GM12872 (cell line): ENCODE data around the gene APOC1.

ENCODE experiments used
- TF ChIP-seq, protein P1 (sequence below): IDR thresholded peaks from 3 replicates; pipeline ENCODE4 v1.5.1; 2011; ENCODE audit warnings: low read depth, mild to moderate bottlenecking, low read length, moderate library complexity; ENCODE audit not compliant: insufficient read depth

The APOC1 gene

DNA sequence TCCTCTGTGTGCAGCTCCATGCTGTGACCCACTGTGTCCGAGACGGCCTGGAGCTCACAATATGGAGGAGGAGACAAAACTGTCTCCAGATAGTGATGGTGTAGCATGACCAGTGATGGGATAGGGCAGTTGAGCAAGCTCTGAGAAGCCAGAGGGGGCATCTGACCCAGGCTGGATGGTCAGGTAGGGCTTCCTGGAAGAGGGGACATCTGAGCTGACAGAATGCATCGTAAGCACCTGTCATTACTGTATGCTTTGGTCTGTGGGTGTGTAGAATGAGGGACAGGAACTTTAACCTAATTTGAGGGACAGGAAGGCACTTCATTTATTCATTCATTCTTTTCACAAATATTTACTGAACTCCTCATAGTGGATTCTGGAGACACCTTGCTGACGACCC is 29.8 kb upstream of the APOC1 start:
- TF ChIP-seq, protein P1, sequence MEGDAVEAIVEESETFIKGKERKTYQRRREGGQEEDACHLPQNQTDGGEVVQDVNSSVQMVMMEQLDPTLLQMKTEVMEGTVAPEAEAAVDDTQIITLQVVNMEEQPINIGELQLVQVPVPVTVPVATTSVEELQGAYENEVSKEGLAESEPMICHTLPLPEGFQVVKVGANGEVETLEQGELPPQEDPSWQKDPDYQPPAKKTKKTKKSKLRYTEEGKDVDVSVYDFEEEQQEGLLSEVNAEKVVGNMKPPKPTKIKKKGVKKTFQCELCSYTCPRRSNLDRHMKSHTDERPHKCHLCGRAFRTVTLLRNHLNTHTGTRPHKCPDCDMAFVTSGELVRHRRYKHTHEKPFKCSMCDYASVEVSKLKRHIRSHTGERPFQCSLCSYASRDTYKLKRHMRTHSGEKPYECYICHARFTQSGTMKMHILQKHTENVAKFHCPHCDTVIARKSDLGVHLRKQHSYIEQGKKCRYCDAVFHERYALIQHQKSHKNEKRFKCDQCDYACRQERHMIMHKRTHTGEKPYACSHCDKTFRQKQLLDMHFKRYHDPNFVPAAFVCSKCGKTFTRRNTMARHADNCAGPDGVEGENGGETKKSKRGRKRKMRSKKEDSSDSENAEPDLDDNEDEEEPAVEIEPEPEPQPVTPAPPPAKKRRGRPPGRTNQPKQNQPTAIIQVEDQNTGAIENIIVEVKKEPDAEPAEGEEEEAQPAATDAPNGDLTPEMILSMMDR: no peak

DNA sequence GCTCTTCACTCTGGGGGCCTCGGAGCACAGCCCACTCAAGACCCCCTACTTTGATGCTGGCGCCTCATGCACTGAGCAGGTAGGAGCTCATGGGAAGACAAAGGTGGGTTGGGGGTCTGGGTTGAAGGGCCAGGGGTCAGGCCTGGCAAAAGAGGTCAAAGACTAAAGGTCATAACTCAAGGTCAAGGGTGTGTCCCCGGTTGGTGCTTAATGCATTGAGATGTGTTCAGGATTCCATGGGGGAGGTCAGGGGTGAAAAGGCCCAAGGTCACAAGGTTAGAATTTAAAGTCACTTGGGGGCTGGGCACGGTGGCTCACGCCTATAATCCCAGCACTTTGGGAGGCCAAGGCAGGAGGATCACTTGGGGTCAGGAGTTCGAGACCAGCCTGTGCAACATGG is 28.3 kb upstream of the APOC1 start:
- TF ChIP-seq, protein P1: no peak

DNA sequence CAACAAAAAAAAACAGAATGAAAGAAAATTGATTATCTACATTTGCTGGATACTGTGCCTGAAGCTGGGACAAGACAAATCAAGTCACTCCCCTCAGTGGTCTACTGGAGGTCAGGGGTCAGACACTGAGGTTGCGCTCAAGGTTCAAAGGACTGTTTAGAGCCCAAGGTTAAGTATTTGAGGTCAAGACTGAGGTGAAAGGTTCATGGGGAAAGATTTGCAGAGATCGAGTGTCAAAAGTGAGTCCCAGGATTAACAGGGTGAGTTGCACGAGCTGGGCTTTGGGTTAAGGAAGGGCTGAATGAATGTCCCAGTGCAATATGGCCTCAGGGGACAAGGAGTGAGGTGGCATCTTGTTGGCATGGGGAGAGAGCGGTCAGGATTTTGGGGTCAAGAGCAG is 26.8 kb upstream of the APOC1 start:
- TF ChIP-seq, protein P1: no peak

DNA sequence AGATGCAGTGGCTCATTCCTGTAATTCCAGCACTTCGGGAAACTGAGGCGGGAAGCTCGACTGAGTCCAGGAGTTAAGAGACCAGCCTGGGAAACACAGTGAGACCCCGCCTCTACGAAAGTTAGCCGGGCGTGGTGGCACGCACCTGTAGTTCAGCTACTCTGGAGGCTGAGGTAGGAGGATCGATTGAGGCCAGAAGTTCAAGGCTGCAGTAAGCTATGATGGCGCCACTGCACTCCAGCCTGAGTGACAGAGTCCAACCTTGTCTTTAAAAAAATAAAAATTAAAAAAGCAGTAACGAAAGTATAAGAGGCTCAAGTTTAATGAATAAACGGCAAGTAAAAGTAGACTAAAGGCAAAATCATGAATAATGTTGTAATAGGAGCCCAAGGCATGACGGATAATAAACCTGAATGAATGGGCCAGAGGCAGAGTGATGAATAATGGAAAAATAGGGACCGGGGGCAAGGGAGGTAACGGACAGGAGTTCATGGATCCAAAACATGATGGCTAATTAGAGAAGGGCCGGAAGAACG is 24.5 kb upstream of the APOC1 start:
- TF ChIP-seq, protein P1: no peak

DNA sequence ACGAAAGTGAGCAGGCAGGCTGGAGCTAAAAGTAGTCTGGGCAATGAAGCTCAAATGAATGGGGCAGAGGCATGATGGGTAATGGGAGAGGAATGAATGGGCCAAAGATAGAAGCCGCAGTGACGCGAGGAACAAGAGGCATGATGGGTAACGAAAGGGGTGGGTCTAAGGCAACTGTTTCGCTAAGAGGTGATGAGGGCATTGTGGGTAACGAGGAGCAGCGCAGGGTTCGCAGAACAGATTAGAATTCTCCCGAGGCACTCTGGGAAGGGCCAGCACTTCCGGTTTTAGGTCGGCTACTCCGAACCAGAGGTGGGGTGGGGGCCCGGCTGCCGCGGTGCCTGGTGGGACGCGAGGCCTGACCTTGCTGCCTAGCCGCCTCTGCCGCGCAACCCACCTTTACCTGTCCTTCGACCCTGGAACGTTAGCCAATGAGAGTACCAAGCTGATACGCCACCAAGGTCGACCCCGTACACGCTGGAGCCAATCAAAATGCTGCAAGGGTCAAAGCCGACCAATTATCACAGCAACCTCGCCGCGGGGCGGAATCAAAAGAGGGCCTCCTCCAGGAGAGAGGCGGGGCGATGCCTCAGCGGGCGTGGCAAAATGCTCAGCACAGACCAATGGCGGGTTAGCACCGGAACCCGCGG is 23.9 kb upstream of the APOC1 start:
- TF ChIP-seq, protein P1: no peak

DNA sequence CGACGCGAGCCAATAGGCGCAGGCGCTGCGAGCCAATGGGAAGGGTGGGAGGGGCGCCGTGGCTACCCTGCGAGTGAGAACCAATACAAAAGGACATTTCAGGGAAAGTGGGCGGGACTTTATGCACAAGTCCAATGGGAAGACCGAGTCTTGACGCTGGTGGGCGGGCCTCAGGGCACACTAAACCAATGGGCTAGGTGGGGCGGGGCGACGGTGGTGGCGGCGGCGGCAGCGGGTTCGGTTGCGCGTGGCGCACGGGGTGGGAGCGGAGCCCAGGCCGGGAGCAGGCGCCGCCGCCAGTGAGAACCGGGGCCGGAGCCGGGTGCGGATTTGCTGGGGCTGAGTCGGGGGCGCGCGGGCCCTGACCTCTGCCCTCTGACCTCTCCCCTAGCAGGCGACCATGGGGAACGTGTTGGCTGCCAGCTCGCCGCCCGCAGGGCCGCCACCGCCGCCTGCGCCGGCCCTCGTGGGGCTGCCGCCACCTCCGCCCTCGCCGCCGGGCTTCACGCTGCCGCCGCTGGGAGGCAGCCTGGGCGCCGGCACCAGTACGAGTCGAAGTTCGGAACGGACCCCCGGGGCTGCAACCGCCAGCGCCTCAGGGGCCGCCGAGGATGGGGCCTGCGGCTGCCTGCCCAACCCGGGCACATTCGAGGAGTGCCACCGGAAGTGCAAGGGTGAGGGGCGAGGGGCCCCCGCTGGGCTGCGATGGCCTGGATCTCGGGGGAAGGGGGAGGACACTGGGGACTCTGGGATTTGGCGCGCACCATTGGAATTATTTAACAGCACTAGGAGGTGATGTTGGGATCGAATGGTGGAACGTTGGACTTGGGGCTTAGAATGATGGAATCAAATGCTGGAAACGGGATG is 23.2 kb upstream of the APOC1 start, which contains the start of gene TOMM40:
Gene TOMM40 (plus strand): TSS at position 239 of the 867 bp plus-strand sequence. CDS start 162 bp downstream, at position 401.
- TF ChIP-seq, protein P1: no peak

DNA sequence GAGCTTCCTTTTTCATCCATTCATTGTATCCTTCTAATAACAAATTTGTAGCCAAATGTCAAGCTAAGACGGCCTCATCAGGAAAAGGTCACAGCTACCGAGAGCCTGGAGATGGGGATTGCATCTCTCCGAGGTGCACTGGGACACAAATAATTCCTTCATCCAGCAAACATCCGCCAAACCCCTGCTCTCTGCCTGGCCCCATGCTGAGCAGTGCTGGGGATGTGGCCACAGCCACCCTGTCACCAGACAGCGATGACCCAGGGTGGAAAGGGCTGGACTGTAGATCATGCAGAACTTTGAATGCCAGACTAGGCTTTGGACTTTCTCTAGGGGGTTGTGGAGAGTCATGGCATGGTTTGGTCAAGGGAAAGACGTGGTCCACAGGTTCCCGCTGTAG is 21.5 kb upstream of the APOC1 start:
- TF ChIP-seq, protein P1: no peak
